ENCODE measurements around the gene PTPRM.

PTPRM gene

GRCh38 chr18:7600528-7601245 is 33.6 kb downstream of the PTPRM start:
- FAIRE-seq, result no peak

DNA sequence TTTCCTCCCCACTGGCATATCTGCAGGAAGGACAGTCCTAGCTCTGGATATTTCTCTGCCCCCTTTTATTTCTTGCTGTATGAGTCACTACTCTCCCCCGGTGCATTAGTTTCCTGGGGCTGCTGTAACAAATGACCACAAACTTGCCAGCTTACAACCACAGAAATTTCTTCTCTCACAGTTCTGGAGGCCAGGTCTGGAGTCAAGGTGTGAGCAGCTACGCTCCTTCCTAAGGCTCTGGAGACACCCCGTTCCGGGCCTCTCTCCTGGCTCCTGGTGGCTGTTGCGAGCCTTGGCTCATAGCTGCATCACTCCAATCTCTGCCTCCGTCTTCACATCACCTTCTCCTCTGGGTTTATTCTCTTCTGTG is 34.1 kb downstream of the PTPRM start:
- no peak for FAIRE-seq

DNA sequence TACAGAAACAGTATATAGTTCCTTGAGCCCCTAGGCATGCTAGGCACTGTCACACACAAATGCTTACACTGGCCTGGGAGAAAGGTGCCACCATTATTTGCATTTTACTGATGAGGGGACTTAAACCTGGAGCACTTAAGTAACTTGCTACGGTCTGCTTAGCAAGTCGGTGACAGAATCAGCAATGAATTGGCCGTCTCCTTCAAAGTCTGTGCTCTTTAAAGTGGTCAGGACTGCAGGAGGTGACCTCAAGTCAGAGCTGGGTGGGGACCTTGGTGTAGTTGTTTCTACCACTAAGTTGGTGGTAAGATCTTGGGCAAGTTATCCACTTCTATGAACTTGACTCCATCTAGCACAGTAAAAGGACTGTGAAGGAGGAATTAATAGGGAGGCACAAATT is 34.8 kb downstream of the PTPRM start:
- FAIRE-seq, result no peak

GRCh38 chr18:7603259-7604000 is 36.3 kb downstream of the PTPRM start:
- no peak for FAIRE-seq

GRCh38 chr18:7604361-7604760 is 37.2 kb downstream of the PTPRM start:
- FAIRE-seq, result no peak

- FAIRE-seq, result no peak
Observed at GRCh38 chr18:7605705-7606104, 38.6 kb downstream of the PTPRM start.

DNA sequence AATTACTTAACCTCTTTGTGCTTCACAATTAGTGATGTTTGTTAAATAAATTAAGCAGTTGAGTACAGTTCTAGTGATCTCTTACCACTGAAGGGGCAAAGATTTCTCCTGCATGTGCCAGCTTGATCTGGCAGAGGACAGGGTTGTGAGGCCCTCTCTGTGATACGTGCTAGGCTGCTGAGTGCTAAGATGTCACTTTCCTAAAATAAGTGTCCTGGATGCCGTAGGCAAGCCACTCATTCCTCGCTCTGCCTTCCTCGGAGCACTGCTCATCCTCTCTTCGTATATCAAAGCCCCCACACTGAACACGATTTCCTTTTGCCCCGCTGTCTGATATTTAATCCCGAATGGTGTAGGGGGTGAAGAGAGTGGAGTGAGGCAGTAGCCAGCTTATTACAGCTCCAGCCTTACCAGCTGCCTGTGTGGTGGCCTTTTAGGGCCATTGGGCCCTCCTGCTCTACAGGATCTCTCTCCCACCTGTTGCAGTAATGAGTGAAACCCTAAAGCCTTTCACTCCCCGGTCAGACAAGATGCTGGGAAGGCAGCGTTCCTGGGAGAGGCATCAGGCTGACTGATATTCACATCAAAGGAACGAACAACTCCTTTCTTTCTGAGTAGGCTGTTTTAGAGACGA is 40.5 kb downstream of the PTPRM start:
- no peak for FAIRE-seq

DNA sequence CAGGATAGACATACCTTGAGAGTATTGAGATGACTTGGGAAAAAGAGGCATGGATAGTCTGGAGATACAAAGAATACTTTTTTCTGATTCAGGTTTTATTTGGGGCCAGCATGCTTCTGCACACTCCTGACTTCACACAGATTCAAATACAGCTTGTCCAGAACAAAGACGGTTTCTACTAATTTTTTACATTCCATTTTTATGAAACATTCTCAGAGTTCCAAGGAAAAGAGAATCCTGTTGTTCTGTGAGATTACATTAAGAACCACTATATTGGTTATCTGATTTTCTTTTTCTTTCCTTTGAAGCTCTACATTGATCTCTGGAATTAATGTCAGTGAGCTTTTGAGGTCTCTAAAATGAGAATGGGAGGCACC is 41.0 kb downstream of the PTPRM start:
- FAIRE-seq, result no peak

DNA sequence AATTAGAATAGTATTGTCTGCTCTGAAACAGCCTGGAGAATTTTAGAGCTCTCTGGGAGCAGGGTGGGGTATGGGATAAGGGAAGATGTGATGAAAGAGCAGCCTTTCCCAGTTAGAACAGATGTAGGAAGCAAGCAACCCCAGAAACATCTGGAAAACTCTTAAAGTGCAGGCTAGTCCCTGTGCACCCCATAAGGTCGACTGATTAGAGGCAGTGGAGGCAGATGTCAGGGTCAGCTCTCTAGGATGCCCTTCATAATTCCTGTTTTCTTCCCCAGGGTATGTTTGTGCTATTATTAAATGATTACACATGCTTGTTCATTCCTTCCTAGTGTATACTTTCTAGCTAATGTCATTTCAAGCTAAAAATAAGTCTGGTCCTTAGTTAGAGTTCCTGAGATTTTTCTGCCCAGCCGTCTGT is 41.7 kb downstream of the PTPRM start:
- FAIRE-seq, result peak; percentile 29

DNA sequence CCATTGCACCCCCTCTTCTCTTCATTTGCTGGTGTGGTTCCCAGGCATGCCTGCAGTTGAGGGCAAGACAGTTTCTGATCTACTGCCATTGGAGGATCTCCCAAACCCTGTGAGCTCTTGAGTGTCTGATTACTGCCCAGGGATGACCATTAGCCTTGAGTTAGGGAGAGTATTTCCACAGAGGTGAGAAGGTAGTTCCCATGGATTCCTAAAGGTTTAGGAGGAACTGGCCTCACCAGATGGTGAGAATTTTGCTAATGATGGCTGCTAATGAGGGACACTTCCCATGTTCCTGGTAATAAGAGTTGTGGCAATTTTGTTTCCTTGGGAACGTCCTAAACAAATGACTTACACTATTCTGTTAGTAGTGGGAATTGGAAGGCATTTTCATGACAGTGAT is 42.5 kb downstream of the PTPRM start:
- no peak for FAIRE-seq

- no peak for FAIRE-seq
Observed at GRCh38 chr18:7614042-7614441, 46.9 kb downstream of the PTPRM start.

DNA sequence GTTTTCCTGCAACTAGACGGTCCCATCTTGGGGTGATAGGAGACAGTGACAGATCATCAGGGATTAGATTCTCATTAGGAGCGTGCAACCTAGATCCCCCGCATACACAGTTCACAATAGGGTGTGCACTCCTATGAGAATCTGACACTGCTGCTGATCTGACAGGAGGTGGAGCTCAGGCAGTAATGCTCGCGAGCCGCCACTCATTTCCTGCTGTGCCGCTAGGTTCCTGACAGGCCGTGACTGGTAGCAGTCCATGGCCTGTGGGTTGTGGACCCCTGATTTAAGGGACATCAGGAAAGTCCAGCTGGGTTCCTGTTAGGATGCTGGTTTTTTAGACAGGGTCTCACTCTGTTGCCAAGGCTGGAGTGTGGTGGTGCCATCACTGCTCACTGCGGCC is 48.7 kb downstream of the PTPRM start:
- no peak for FAIRE-seq

GRCh38 chr18:7616661-7617060 is 49.5 kb downstream of the PTPRM start:
- FAIRE-seq, result no peak

DNA sequence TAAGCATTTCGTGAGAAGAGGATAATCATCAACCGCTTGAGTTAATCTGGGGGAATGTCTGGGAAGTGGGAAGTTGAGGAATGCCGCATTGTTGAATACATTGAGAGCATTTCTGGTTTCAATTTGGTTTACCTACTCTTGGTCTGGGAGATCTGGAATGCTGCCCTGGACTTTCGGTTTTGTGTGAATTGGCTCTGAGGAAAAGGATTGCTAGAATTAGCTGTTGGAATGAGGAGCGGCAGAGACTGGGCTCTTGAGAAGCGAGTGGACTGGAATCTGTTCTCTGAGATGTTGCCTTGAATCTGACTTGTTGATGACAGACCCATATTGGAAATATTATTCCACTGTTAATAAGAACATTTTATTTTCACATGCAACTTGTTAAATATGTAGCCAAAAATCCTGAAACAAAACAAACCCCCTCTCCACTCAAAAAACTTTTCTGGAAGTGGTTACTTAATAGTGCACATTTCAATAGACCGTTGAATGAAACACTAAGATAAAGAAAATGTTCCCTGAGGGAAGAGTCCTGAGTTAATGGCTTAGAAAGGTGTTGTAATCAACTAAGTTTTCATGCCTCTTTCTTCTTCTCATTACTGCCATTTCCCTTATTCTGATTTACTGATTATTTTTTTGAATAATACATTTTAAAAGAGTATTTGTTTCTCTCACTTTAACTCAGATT is 50.8 kb downstream of the PTPRM start:
- FAIRE-seq, result peak; percentile 53

DNA sequence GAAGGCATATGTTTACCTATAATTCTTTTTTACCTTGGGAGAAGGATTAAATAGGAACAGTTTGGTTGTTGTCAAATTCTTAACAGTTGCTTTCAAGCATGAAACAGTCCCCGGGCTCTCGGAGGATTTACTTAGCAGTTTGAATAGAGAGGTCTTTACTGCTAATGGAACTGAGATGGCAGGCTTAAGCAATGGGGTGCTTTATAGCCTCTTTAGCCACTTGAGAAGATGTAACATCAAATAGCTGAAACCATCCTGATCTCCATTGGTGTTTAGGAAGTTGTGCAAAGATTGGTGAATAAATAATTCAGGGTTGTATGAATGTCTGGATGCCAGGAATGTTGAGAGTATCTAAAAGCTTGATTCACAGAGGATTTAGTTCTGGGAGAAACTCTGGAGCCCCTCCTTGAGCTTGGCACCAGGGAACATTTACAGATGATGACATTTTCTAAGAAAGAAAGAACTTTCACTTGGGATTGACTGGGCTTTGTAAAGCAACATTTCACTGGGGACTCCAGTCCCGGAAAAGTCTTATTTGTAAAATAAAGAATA is 51.9 kb downstream of the PTPRM start:
- FAIRE-seq, result no peak

DNA sequence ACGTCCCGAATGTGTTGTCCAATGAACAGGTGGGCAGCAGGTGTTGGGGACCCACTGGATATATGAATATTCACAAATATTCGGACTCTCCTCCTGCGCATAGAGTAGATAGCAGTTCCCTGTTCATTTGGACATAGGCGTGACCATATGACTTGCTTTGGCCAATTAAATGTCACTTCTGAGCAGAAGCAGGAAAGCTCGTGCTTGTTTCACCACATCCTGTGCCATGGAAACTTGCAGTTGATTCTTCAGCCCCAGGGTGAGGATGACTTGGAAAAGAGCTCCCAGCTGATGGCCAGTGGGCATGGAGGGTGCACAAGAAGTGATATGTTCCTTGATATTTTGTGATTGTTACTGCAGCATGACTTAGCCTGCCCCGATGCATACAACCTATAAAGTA is 52.6 kb downstream of the PTPRM start:
- no peak for FAIRE-seq

DNA sequence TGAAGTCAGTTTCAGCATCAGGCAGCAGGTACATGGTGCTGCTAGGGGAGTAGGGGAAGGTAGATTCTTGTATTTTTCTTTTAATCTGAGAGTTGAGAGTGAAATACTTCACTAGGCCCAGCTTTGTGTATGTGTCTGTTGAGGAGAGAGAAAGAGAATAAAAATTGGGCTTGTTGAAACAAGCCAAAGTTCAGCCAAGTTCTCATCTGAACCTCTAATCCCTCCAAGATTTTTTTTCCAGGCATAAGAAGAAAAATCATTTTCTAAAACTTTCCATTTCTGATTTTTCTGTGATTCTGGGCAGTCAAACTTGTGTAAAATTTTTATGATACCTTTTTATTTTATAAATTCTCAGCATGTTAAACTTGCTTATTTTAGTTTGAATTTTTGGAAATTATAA is 55.6 kb downstream of the PTPRM start:
- FAIRE-seq, result no peak

DNA sequence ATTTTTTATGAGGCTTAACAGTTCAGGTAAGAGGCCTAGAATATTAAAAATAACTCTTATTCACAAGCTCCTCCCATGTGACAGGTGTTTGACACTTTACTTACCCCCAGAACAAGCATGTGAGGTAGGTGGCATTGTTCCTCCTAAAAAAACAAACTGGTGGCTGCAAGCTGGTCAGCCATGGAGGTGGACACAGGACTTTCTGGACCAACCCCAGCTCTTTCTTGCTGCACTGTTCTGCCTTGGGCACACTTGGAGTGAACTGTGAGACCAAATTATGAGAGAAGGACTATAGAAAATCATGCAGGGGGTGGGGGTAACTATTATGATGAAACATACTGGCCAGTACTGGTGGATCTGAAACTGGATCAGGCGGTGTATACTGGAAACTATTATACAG is 56.6 kb downstream of the PTPRM start:
- FAIRE-seq, result no peak

DNA sequence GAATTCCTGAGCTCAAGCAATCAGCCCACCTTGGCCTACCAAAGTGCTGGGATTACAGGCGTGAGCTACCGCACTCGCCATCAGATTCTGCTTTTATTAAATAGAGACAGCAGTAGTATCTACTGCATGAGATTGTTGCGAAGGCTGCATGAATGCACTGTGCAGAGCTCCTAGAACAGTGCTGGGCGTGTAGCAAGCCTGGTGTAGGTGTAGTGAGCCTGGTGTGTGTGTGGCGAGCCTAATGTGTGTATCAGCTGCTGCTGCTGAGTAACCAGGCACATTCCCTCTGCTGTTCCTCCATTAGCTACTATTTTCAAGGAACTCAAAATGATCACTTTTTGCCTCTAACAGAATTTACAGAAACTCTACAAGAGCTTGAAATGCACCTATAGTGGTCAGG is 57.6 kb downstream of the PTPRM start:
- no peak for FAIRE-seq

- FAIRE-seq, result no peak
Observed at GRCh38 chr18:7626175-7626921, 59.2 kb downstream of the PTPRM start.

DNA sequence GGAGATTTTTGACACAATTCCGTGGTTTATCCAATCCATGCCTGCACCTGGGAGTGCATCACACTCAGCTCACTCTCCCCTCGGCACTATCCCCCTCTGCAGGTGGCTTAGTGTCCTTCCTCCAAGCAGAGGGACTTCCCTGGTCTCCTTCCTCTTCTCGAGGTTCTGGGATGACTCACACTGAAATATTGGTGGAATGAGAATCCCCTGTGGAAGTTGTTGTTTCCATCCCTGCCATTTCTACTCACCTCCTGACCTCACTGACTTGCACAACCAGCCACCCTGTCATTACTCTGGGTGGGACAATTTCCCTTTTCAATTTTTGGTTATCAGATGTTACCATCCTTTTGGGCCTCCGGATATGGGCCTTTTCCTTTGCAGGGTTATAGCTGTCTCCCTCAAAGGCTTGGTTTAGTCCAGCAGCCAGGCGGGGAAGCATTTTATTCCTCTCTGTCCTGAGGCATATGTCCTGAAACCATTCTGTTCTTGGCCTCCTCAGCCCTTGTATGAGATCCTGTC is 59.9 kb downstream of the PTPRM start:
- no peak for FAIRE-seq

GRCh38 chr18:7629416-7629815 is 62.3 kb downstream of the PTPRM start:
- FAIRE-seq, result no peak
